Loucy (cell line): ENCODE results near the gene RBFOX2.

ENCODE experiments used
- H2AFZ ChIP-seq: fragments of 200-600 bp; sonication (generic); 2 replicates; pipeline ENCODE4 v1.6.0; 2016; ENCODE audit warnings: antibody characterized with exemption, mild to moderate bottlenecking, low read length, moderate library complexity
- H3F3A ChIP-seq: fragments of 200-600 bp; 2 replicates; pipeline ENCODE4 v1.6.0; 2016; ENCODE audit warnings: antibody characterized with exemption, low read depth, mild to moderate bottlenecking
- H3K27me3 ChIP-seq: fragments of 200-600 bp; sonication (generic); 2 replicates; pipeline ENCODE4 v1.6.1; 2014; ENCODE audit warnings: low read length, mild to moderate bottlenecking; ENCODE audit not compliant: insufficient read depth, poor library complexity, severe bottlenecking
- H3K36me3 ChIP-seq: fragments of 200-600 bp; sonication (generic); 2 replicates; pipeline ENCODE4 v1.6.1; 2016; ENCODE audit warnings: low read length; ENCODE audit not compliant: insufficient read depth
- H3K4me1 ChIP-seq: fragments of 200-600 bp; sonication (generic); 2 replicates; pipeline ENCODE4 v1.5.1; 2014; ENCODE audit warnings: low read length, mild to moderate bottlenecking; ENCODE audit not compliant: insufficient read depth, poor library complexity, severe bottlenecking
- H3K4me2 ChIP-seq: fragments of 200-600 bp; sonication (generic); 2 replicates; pipeline ENCODE4 v1.6.0; 2014; ENCODE audit warnings: antibody characterized with exemption, low read length, low read depth, mild to moderate bottlenecking; ENCODE audit not compliant: poor library complexity, severe bottlenecking
- H3K4me3 ChIP-seq: fragments of 200-600 bp; sonication (generic); 2 replicates; pipeline ENCODE4 v1.5.1; 2014; ENCODE audit warnings: low read length, mild to moderate bottlenecking, mixed read lengths; ENCODE audit not compliant: poor library complexity, severe bottlenecking
- H3K79me2 ChIP-seq: fragments of 200-600 bp; sonication (generic); 2 replicates; pipeline ENCODE4 v1.6.1; 2014; ENCODE audit warnings: low read length; ENCODE audit not compliant: insufficient read depth
- H3K9ac ChIP-seq: fragments of 200-600 bp; sonication (generic); 2 replicates; pipeline ENCODE4 v1.6.0; 2014; ENCODE audit warnings: mild to moderate bottlenecking, low read depth, low read length, moderate library complexity; ENCODE audit not compliant: poor library complexity, severe bottlenecking
- H3K9me2 ChIP-seq: fragments of 200-600 bp; sonication (generic); replicated peaks from 2 replicates; pipeline ENCODE4 v1.6.1; 2016; ENCODE audit warnings: low read depth, low read length, mixed read lengths
- H3K9me3 ChIP-seq: fragments of 200-600 bp; sonication (generic); 2 replicates; pipeline ENCODE4 v1.6.1; 2014; ENCODE audit warnings: mild to moderate bottlenecking, antibody characterized with exemption, low read length, low read depth; ENCODE audit not compliant: insufficient read depth
- H4K20me1 ChIP-seq: fragments of 200-600 bp; sonication (generic); 2 replicates; pipeline ENCODE4 v1.6.0; 2014; ENCODE audit warnings: antibody characterized with exemption, low read length, mild to moderate bottlenecking; ENCODE audit not compliant: insufficient read depth, poor library complexity, severe bottlenecking
- EZH2phosphoT487 ChIP-seq: fragments of 200-600 bp; IDR thresholded peaks from 2 replicates; pipeline ENCODE4 v1.6.1; 2018; ENCODE audit warnings: antibody characterized with exemption, mild to moderate bottlenecking, moderate library complexity, borderline replicate concordance
- TF ChIP-seq, protein P1 (sequence below): fragments of 200-600 bp; sonication (generic); conservative IDR thresholded peaks from 2 replicates; pipeline ENCODE4 v1.5.1; 2014; ENCODE audit warnings: mild to moderate bottlenecking, antibody characterized with exemption, low read length

Gene RBFOX2

DNA sequence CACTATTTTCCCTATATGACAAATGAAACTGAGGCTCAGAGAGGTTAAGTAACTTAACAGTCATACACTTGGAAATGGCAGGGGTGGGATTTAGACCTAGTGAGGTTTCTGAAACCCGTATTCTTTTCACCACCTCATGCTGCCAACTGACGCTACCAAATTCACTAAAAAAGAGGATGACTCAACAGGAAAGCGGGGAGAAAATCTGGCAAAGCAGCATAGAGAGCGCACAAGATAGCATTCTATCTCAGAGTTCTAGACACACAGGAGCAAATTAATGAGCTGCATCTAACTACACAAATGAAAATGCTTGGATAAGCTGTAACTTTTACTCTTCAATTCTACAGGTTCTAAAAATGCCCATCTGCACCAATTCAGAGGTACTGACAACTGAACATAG lies 136.4 kb downstream of the RBFOX2 start:
- Histone ChIP-seq H3K27me3 (no peaks in the 10 kb centered on the region), H3K4me1 (peaks cover 43% of the 10 kb centered on the region), H4K20me1 (no peaks in the 10 kb centered on the region), H3K9me3 (no peaks in the 10 kb centered on the region), H3K9ac (no peak overlapping the region), H3K4me2 (no peak overlapping the region), H3F3A (no peaks in the 10 kb centered on the region), H3K36me3 (no peaks in the 10 kb centered on the region), H3K4me3 (no peak overlapping the region), H3K79me2 (no peaks in the 10 kb centered on the region), H3K9me2 (no peaks in the 10 kb centered on the region), H2AFZ (no peak overlapping the region)
- TF ChIP-seq EZH2phosphoT487: no peak
- TF ChIP-seq, protein P1, sequence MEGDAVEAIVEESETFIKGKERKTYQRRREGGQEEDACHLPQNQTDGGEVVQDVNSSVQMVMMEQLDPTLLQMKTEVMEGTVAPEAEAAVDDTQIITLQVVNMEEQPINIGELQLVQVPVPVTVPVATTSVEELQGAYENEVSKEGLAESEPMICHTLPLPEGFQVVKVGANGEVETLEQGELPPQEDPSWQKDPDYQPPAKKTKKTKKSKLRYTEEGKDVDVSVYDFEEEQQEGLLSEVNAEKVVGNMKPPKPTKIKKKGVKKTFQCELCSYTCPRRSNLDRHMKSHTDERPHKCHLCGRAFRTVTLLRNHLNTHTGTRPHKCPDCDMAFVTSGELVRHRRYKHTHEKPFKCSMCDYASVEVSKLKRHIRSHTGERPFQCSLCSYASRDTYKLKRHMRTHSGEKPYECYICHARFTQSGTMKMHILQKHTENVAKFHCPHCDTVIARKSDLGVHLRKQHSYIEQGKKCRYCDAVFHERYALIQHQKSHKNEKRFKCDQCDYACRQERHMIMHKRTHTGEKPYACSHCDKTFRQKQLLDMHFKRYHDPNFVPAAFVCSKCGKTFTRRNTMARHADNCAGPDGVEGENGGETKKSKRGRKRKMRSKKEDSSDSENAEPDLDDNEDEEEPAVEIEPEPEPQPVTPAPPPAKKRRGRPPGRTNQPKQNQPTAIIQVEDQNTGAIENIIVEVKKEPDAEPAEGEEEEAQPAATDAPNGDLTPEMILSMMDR: no peak

DNA sequence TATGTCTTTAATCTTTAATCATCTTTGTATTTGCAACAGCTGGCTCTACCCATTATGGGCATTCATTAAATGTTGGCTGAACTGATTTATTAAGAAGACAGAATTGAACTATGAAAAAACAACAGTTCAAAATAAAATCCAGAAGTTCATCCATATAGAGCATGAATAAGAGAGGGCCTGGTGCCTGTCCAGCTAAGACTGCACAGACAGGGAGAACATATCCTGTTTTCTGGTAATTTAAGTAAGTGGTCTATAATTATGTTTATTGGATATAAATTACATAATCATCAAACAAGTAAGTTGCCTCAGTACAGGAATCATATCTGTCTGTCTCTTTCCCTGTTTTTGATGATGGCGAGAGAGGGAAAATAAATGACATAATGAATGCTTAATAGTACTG lies 137.2 kb downstream of the RBFOX2 start:
- Histone ChIP-seq H3K9ac (no peak overlapping the region), H3F3A (no peaks in the 10 kb centered on the region), H3K4me3 (no peak overlapping the region), H3K9me2 (no peaks in the 10 kb centered on the region), H3K36me3 (no peaks in the 10 kb centered on the region), H3K9me3 (no peaks in the 10 kb centered on the region), H3K79me2 (no peaks in the 10 kb centered on the region), H3K4me1 (peaks cover 40% of the 10 kb centered on the region), H3K4me2 (no peak overlapping the region), H2AFZ (no peak overlapping the region), H3K27me3 (no peaks in the 10 kb centered on the region), H4K20me1 (no peaks in the 10 kb centered on the region)
- TF ChIP-seq, protein P1: no peak
- TF ChIP-seq EZH2phosphoT487: no peak

DNA sequence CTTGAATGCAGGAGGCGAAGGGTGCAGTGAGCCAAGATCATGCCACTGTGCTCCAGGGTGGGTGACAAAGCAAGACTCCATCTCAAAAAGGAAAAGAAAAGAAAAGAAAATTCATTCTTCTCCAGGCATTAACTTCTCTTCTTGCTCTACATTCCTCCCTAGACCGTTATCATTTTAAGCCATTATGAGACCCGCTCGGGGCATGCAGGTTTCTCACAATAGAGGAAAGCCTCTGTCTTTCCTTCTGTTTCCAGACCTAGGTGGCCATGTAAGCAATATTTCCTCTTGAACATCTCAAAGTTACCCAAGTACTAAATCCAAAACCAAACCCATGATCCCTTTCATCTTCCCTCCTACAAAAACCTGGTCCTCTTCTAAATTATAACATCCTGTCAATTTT lies 139.6 kb downstream of the RBFOX2 start:
- no peaks in the 10 kb centered on the region for H3K9me2 ChIP-seq
- no peaks in the 10 kb centered on the region for H3K27me3 ChIP-seq
- H3K4me3 ChIP-seq: no peak overlapping the region

More for the DNA sequence above, 139.6 kb downstream of the RBFOX2 start:
- H4K20me1 ChIP-seq: no peaks in the 10 kb centered on the region
- H3F3A ChIP-seq: no peaks in the 10 kb centered on the region
- H2AFZ ChIP-seq: no peak overlapping the region
- no peaks in the 10 kb centered on the region for H3K36me3 ChIP-seq
- no peaks in the 10 kb centered on the region for H3K9me3 ChIP-seq
- no peak overlapping the region for H3K9ac ChIP-seq
- TF ChIP-seq, protein P1: no peak
- no peak for TF ChIP-seq EZH2phosphoT487
- peaks cover 19% of the 10 kb centered on the region for H3K4me1 ChIP-seq
- H3K79me2 ChIP-seq: no peaks in the 10 kb centered on the region
- no peak overlapping the region for H3K4me2 ChIP-seq
